ENCODE results near the gene TRAT1.
"Not testable (repeated sequence)": the region's sequence is repeated elsewhere in the genome, so short reads cannot be mapped to it uniquely, and the experiment has no call there.

Gene TRAT1

GRCh38 chr3:108822123-108822897, at the start of gene TRAT1:
TSS of gene TRAT1 (plus strand) at chr3:108822786. CDS start at chr3:108822928, 142 bp downstream.
- no peak for DNase-seq (ENCODE audit: low read depth)

GRCh38 chr3:108775649-108776048, 46.9 kb upstream of the TRAT1 start:
- no peak for DNase-seq (ENCODE audit: low read depth)

- no peak for DNase-seq (ENCODE audit: low read depth)
Measured at GRCh38 chr3:108779496-108779895, 43.1 kb upstream of the TRAT1 start.

GRCh38 chr3:108780235-108780634, 42.4 kb upstream of the TRAT1 start:
- DNase-seq (ENCODE audit: low read depth): peak; percentile 1

GRCh38 chr3:108791473-108791872, 31.1 kb upstream of the TRAT1 start:
- no peak for DNase-seq (ENCODE audit: low read depth)

GRCh38 chr3:108804437-108804836, 18.1 kb upstream of the TRAT1 start:
- no peak for DNase-seq (ENCODE audit: low read depth)

GRCh38 chr3:108804966-108805365, 17.6 kb upstream of the TRAT1 start:
- DNase-seq (ENCODE audit: low read depth): no peak

GRCh38 chr3:108806316-108806715, 16.3 kb upstream of the TRAT1 start:
- DNase-seq (ENCODE audit: low read depth): peak; percentile 1

GRCh38 chr3:108818404-108818803, 4.2 kb upstream of the TRAT1 start:
- DNase-seq (ENCODE audit: low read depth): peak; percentile 55

- DNase-seq (ENCODE audit: low read depth): no peak
Measured at GRCh38 chr3:108820586-108820985, 2.0 kb upstream of the TRAT1 start.

GRCh38 chr3:108823227-108823626, 641 bp downstream of the TRAT1 start:
- no peak for DNase-seq (ENCODE audit: low read depth)

GRCh38 chr3:108823803-108824202, 1.2 kb downstream of the TRAT1 start:
- DNase-seq (ENCODE audit: low read depth): not testable (repeated sequence)

- no peak for DNase-seq (ENCODE audit: low read depth)
Measured at GRCh38 chr3:108826309-108827187, 4.0 kb downstream of the TRAT1 start.

- no peak for DNase-seq (ENCODE audit: low read depth)
Measured at GRCh38 chr3:108830381-108830780, 7.8 kb downstream of the TRAT1 start.

- no peak for DNase-seq (ENCODE audit: low read depth)
Measured at GRCh38 chr3:108830991-108831614, 8.5 kb downstream of the TRAT1 start.

GRCh38 chr3:108833611-108834010, 11.0 kb downstream of the TRAT1 start:
- DNase-seq (ENCODE audit: low read depth): no peak

- no peak for DNase-seq (ENCODE audit: low read depth)
Measured at GRCh38 chr3:108834551-108834950, 12.0 kb downstream of the TRAT1 start.

- DNase-seq (ENCODE audit: low read depth): peak; percentile 62
Measured at GRCh38 chr3:108835101-108835500, 12.5 kb downstream of the TRAT1 start.

- peak; percentile 38 for DNase-seq (ENCODE audit: low read depth)
Measured at GRCh38 chr3:108838436-108838835, 15.8 kb downstream of the TRAT1 start.

- DNase-seq (ENCODE audit: low read depth): no peak
Measured at GRCh38 chr3:108845709-108846293, 23.2 kb downstream of the TRAT1 start.

- no peak for DNase-seq (ENCODE audit: low read depth)
Measured at GRCh38 chr3:108847187-108847586, 24.6 kb downstream of the TRAT1 start.

- DNase-seq (ENCODE audit: low read depth): no peak
Measured at GRCh38 chr3:108849075-108849474, 26.5 kb downstream of the TRAT1 start.

Data from stimulated activated CD4-positive, alpha-beta T cell treated with anti-CD3 and anti-CD28 coated beads, Interleukin-2, amount 100 ng/mL, for 4 hours (primary cell).